GM12801 (cell line): ENCODE results near the gene DPYSL5.

Experiments
- TF ChIP-seq, protein P1 (sequence below): IDR thresholded peaks from one replicate; pipeline ENCODE4 v1.5.1; 2011; ENCODE audit warnings: control low read depth; ENCODE audit not compliant: insufficient read length; ENCODE audit errors: extremely low read depth

The DPYSL5 gene

GRCh38 chr2:26848336-26849055, 564 bp downstream of the DPYSL5 start:
- TF ChIP-seq, protein P1, sequence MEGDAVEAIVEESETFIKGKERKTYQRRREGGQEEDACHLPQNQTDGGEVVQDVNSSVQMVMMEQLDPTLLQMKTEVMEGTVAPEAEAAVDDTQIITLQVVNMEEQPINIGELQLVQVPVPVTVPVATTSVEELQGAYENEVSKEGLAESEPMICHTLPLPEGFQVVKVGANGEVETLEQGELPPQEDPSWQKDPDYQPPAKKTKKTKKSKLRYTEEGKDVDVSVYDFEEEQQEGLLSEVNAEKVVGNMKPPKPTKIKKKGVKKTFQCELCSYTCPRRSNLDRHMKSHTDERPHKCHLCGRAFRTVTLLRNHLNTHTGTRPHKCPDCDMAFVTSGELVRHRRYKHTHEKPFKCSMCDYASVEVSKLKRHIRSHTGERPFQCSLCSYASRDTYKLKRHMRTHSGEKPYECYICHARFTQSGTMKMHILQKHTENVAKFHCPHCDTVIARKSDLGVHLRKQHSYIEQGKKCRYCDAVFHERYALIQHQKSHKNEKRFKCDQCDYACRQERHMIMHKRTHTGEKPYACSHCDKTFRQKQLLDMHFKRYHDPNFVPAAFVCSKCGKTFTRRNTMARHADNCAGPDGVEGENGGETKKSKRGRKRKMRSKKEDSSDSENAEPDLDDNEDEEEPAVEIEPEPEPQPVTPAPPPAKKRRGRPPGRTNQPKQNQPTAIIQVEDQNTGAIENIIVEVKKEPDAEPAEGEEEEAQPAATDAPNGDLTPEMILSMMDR, result no peak

DNA sequence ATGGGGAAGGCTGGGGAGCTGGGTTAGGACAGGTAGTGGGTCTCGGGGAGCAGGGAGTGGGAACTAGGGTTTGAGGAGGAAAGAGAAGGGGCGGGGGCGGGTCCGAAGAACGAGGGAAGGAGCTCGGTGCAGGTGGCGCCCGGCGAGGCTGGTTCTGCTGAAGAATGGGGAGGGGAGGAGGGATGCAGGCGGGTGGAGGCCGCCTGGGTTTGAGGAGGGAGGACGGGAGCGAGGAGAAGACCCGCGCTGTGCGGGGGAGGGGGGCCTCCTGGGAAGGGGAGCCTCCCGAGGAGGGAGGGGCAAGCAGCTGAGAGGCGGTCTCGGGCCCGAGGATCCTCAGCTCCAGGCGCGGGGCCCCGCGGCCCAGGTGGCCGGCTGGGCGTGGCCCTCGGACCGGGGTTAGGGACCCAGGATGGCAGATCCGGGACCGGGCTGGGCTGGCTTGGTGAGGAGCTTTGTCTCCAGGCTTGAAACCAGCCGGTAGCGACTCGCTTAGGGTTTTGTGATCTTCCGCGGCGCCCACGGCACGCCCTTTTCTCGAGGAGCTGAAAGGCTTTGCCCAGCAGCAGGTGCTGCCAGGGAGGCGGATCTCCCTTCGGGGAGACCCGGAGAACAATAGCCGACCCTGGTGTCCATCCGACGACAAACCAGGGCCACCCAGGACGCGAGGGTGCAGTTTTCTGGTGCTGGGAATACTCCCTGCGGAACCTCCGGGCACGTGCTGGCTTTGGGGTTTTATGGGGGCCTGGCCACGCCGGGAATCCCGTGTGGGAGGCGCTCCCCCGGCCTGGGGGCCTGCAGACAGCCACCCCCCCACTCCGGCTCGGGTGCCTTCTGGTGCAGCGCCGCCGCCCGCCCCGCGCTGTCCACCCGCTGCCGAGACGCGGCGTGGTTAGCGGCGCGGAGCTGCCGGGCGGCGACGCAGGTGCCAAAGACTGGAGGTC, 1.4 kb downstream of the DPYSL5 start:
- TF ChIP-seq, protein P1, result no peak

- TF ChIP-seq, protein P1, result no peak
Observed at GRCh38 chr2:26850000-26850431, 2.1 kb downstream of the DPYSL5 start.

DNA sequence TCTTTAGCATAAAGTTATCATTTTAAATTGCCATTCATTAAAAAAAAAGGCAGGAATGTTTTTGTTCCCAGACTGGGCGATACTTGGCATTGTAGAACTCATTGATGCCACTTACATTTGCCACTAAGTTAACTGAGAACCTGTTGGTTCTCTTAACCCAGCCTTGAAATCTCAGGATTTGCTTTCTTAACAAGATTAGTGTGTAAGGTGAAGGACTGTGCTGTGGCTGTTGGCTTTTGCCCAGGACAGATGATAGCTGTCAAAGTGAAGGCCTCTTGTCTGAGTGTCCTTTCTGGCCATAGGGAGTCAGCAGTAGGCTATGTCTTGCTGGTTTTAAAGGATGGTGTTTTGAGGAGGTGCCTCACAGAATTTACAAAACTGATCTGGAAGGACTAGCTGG, 2.6 kb downstream of the DPYSL5 start:
- TF ChIP-seq, protein P1, result no peak

- TF ChIP-seq, protein P1, result no peak
Observed at GRCh38 chr2:26852405-26853306, 4.7 kb downstream of the DPYSL5 start.

DNA sequence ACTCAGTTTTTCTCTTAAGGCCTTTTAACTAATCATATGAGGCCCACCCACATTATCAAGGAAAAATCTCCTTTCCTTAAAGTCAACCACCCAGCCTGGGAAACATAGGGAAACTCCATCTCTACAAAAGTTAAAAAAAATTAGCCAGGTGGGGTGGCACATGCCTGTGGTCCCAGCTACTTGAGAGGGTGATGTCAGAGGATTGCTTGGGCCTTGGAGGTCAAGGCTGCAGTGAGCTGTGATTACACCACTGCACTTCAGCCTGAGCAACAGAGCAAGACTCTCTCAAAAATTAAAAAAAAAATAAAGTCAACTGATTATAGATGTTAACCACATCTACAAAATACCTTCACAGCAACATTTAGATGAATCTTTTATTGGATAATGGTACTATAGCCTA, 5.8 kb downstream of the DPYSL5 start:
- TF ChIP-seq, protein P1, result no peak
